ENCODE measurements around the gene ADGRD1.
"Not testable (repeated sequence)": the region's sequence is repeated elsewhere in the genome, so short reads cannot be mapped to it uniquely, and the experiment has no call there.

Gene ADGRD1

DNA sequence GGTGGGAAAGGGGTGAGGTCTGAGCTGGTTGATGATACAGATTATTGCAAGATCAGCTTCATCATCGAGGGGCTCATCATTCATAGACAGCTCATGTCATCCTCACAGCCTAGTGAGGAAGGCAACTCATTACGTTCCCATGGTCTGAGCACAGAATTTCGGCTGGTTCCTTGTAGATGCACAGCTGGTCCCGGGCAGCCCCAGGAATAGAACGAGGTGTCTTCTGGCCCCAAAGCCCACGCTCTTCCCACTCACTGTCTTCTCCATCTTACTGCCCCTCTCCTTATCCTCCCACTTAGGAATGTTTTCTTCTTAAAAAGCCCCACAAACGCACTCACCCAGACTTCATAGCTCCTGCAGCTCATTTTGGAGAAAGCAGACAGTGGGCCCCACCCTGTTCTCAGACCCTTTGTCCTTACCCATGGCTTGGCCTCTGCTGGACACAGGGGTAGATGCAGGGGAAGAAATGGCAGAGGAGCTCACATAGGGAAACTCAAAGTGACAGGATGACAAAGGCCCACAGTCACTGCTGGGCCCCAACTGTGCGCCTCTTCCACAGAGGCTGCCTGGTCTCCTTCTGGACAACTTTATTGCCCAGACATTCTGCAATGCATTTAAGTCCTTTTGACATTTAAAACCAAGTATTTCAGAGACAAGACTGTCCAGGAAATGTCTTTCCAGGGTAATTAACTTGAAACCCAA is 162.2 kb downstream of the ADGRD1 start:
- no peak for DNase-seq (ENCODE audit: low spot score in 2 of 2)
- Mint-ChIP-seq H3K4me1 (peaks cover 2% of the 10 kb centered on the region), H3K27ac (no peak overlapping the region), H3K9me3 (no peaks in the 10 kb centered on the region), H3K4me3 (no peak overlapping the region), H3K27me3 (peaks cover 11% of the 10 kb centered on the region), H3K36me3 (no peaks in the 10 kb centered on the region)
- no peak for ATAC-seq (ENCODE audit: low read depth)

DNA sequence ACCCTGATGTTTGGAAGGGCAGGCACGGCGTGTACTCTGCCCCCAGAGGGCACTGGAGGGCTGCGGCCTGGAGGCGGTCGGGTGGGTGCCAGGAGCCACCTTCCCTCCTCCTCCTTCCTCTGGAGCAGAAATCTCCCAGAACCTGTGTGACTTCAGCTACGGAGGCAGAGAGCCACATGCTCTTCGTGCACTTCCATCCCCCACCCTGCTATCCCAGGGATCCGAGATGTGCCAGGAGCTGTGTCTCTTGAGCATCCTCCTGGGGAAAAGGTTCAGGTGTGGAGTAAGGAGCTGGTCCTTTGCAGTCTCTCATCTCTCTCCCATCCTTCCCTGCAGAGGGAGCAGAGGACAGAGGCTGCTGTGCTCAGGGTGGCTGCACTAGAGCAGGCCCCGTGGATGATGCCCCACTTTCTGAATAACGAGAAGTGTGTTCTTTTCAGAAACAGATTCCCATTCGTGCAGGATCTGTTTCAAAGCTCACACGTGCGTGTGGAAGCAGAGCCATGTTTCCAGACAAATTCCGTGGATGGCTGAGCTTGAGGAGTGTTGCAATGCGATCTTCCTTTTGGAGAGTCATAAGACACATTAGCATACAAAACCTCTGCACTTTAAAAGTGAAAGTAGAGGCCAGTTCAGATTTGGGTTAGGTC is 162.9 kb downstream of the ADGRD1 start:
- Mint-ChIP-seq H3K27ac (no peak overlapping the region), H3K36me3 (no peaks in the 10 kb centered on the region), H3K4me3 (no peak overlapping the region), H3K4me1 (peaks cover 2% of the 10 kb centered on the region), H3K9me3 (no peaks in the 10 kb centered on the region), H3K27me3 (peaks cover 11% of the 10 kb centered on the region)
- no peak for ATAC-seq (ENCODE audit: low read depth)
- DNase-seq (ENCODE audit: low spot score in 2 of 2), result no peak

DNA sequence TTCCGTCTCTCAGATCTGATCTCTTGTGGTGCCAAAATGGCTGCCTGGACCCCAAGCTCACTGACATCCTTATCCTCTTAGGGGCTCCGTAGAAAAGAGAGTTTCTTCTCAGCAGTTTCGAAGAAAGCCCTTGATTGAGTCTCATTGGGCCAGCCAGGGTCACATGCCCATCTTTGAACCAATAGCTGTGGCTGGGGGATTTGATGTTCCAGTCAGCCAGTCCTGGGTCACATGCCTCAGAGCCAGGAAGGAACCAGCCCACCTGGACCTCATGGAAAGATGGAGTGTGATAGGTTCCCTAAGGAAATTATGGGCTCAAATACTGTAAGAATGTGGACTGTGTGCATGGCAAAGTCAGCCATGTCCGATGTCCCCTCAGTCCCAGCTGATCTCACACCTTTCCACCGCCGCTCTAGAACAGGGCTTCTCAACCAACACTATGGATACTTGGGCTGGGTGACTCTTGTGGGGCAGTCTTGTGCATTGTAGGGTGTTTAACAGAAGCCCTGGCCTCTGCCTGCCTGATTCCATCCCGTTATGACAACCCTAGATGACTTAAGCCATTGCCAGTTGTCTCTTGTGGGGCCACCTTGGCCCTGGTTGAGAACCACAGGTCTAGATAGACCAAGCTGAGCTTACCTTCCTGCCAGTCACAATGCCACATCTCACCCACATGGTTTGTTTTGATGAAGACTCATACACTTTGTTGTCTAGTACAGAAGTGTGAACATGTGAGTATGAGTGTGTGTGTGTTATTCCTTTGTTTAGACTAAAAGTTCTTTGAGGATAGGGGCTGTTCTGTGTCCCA is 163.9 kb downstream of the ADGRD1 start:
- ATAC-seq (ENCODE audit: low read depth), result no peak
- DNase-seq (ENCODE audit: low spot score in 2 of 2), result no peak
- Mint-ChIP-seq H3K4me1 (peaks cover 2% of the 10 kb centered on the region), H3K4me3 (no peak overlapping the region), H3K9me3 (no peaks in the 10 kb centered on the region), H3K27ac (no peak overlapping the region), H3K27me3 (peaks cover 9% of the 10 kb centered on the region), H3K36me3 (no peaks in the 10 kb centered on the region)

DNA sequence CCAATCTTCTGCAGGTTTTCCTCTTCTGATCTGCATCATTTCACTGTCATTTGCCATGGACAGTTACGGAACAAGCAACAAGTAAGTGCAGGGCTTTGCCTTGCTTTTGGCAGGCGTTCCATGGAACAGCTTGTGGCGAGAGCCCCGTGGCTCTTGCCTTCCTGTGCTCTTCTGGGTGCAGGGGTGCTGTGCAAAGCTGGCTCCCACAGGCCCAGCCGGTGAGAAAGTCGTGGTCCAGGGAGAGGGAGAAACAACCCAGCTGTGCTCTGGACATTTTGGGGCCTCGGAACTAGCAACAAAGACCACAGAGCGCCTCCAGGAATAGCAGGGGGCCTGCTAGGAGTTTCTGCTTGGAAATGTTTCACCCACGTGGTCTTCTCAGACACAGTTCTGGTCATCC is 164.7 kb downstream of the ADGRD1 start:
- Mint-ChIP-seq H3K36me3 (no peaks in the 10 kb centered on the region), H3K4me3 (no peak overlapping the region), H3K9me3 (no peaks in the 10 kb centered on the region), H3K27me3 (peaks cover 9% of the 10 kb centered on the region), H3K27ac (no peak overlapping the region), H3K4me1 (peaks cover 2% of the 10 kb centered on the region)
- DNase-seq (ENCODE audit: low spot score in 2 of 2) (no peak), ATAC-seq (ENCODE audit: low read depth) (no peak)

DNA sequence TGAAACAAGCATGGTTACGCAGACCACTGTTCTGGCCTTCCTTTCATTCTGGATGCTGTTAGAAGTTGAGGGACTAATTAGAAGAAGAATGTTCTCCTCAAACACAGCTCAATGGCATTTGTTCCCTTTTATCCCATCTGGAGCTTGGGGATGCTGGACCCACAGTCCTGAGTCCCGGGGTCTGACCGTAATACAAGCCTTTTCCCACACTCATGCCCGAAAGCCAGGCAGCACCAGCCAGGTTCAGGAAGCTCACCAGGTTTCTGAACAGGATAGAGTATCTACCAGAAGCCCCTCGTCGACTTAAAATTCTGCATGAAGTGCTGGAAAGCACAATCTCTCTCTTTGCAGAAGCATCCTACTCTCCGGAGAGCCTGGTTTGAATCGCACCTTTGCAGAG is 165.6 kb downstream of the ADGRD1 start:
- not testable (repeated sequence) for DNase-seq (ENCODE audit: low spot score in 2 of 2); H3K4me3 Mint-ChIP-seq; H3K27ac Mint-ChIP-seq; H3K4me1 Mint-ChIP-seq; H3K9me3 Mint-ChIP-seq; H3K27me3 Mint-ChIP-seq; ATAC-seq (ENCODE audit: low read depth); H3K36me3 Mint-ChIP-seq

DNA sequence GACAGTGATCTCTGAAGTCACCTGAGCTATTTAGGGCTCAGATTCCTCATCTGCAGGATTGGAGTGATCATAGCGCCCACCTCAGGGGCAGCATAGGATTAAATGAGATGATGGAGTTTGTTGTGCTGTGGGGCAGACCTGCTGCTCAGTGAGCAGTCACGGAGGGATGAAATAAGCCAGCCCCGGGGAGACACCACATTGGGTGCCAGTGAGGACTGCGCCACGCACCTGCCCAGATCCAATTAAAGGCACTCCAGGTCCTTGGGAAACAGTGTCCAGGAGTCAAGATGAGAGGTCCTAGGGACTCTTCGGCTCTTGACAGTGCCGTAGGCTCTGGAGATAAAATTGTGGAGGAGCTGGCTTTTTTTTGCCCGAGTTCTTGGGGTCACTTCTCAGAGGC is 166.2 kb downstream of the ADGRD1 start:
- DNase-seq (ENCODE audit: low spot score in 2 of 2), result no peak
- no peak for ATAC-seq (ENCODE audit: low read depth)
- H3K27ac Mint-ChIP-seq, result no peak overlapping the region
- H3K27me3 Mint-ChIP-seq, result peaks cover 7% of the 10 kb centered on the region
- no peak overlapping the region for H3K4me3 Mint-ChIP-seq
- no peaks in the 10 kb centered on the region for H3K9me3 Mint-ChIP-seq
- peaks cover 2% of the 10 kb centered on the region for H3K4me1 Mint-ChIP-seq
- H3K36me3 Mint-ChIP-seq, result no peaks in the 10 kb centered on the region

DNA sequence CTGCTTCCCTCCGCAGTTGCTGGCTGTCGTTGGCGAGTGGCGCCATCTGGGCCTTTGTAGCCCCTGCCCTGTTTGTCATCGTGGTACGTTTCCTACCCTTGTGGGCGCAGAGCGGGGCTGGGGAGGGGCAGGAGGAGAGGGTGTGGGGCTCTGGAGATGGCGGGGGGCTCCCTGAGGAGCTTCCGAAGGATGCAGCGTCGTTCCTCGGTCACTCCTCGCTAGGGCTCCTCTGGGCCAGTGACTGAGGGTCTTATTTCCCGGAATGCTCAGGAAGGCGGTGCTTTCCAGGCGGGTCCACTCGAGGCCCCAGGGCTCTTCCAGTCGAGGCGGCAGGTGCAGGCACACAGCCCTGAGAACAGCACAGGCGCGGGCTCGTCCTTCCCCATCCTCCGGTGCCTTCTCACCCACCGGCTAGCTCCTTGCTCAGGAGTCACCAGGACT is 167.1 kb downstream of the ADGRD1 start:
- Mint-ChIP-seq H3K4me3 (no peak overlapping the region), H3K27ac (no peak overlapping the region), H3K27me3 (peaks cover 4% of the 10 kb centered on the region), H3K9me3 (no peaks in the 10 kb centered on the region), H3K36me3 (no peaks in the 10 kb centered on the region), H3K4me1 (peaks cover 2% of the 10 kb centered on the region)
- DNase-seq (ENCODE audit: low spot score in 2 of 2), result no peak
- no peak for ATAC-seq (ENCODE audit: low read depth)

DNA sequence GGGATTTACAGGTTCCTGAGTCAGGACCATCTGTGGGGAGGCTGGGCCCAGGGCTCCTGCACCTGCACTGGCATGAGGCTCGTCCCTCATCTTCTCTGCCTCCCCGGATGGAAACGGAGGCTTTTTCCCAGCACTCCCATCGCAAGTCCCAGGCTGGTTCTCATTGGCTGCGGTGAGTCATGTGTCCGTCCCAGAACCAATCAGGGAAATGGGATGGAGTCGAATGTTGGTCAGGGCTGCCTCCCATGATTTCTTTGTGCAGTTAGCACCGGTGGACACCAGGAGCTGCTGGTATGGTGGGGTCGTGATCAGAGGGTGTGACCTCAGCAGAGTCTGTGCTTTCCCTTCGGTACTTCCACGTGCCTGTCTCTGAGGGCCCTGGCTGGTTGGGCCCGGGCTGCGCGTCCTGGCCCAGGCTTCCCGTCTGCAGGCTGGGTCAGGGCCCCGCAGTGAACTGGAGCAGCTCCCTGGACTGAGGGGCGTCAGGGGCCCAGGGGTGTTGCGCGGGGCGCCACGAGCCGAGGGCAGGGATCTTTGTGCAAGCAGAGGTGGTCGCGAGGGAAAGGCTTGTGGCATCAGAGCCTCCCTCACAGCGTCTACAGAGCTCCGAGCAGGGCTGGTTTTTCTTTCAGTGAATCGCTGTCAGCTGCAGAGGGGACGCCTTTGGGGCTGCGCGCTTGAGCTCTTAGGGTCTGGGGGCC is 168.1 kb downstream of the ADGRD1 start:
- H3K36me3 Mint-ChIP-seq, result no peaks in the 10 kb centered on the region
- no peaks in the 10 kb centered on the region for H3K4me1 Mint-ChIP-seq
- no peak overlapping the region for H3K27ac Mint-ChIP-seq
- no peak overlapping the region for H3K4me3 Mint-ChIP-seq
- peaks cover 4% of the 10 kb centered on the region for H3K27me3 Mint-ChIP-seq
- ATAC-seq (ENCODE audit: low read depth), result no peak
- H3K9me3 Mint-ChIP-seq, result no peaks in the 10 kb centered on the region
- DNase-seq (ENCODE audit: low spot score in 2 of 2), result no peak

DNA sequence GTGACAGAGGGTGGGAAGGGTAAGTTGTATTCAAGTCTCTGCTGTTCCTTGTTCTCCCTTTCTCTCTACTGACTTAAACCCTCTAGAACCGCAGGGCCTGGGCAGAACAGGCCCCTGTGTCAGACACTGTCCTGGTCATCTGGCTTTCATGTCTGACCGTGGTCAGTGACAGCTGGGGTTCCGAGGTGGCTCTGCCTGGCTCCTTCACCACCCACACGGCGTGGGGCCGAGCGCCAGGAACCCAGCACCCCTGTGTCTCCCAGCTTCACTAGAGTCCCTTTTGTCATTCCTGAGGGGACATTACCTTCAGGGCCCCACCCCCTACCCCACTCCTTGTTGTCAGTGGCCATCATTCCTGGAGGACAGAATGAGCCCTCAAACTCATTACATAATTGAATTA is 168.9 kb downstream of the ADGRD1 start:
- Mint-ChIP-seq H3K36me3 (no peaks in the 10 kb centered on the region), H3K4me3 (no peak overlapping the region), H3K27ac (no peak overlapping the region), H3K27me3 (peaks cover 4% of the 10 kb centered on the region), H3K9me3 (peaks cover 5% of the 10 kb centered on the region), H3K4me1 (no peaks in the 10 kb centered on the region)
- ATAC-seq (ENCODE audit: low read depth) (no peak), DNase-seq (ENCODE audit: low spot score in 2 of 2) (no peak)

DNA sequence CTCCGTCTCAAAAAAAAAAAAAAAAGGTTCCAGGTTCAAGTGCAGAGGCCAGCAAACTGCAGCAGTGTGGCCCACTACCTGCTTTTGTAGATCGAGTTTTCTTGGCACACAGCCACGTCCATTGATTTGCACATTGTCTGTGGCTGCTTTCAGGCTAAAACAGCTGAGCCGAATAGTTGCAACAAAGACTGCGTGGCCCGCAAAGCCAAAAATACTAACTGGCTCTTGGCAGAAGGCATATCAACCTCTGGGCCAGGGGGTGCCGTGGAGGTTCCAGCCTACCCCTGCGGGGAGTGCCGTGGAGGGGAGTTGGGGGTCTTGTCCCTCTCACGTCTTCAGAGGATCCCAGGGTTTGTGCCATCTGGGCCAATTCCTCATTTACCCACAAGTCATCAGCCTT is 170.1 kb downstream of the ADGRD1 start:
- Mint-ChIP-seq H3K9me3 (peaks cover 5% of the 10 kb centered on the region), H3K27me3 (peaks cover under 1% of the 10 kb centered on the region), H3K36me3 (no peaks in the 10 kb centered on the region), H3K4me3 (no peak overlapping the region), H3K27ac (no peak overlapping the region), H3K4me1 (no peaks in the 10 kb centered on the region)
- no peak for ATAC-seq (ENCODE audit: low read depth)
- no peak for DNase-seq (ENCODE audit: low spot score in 2 of 2)

DNA sequence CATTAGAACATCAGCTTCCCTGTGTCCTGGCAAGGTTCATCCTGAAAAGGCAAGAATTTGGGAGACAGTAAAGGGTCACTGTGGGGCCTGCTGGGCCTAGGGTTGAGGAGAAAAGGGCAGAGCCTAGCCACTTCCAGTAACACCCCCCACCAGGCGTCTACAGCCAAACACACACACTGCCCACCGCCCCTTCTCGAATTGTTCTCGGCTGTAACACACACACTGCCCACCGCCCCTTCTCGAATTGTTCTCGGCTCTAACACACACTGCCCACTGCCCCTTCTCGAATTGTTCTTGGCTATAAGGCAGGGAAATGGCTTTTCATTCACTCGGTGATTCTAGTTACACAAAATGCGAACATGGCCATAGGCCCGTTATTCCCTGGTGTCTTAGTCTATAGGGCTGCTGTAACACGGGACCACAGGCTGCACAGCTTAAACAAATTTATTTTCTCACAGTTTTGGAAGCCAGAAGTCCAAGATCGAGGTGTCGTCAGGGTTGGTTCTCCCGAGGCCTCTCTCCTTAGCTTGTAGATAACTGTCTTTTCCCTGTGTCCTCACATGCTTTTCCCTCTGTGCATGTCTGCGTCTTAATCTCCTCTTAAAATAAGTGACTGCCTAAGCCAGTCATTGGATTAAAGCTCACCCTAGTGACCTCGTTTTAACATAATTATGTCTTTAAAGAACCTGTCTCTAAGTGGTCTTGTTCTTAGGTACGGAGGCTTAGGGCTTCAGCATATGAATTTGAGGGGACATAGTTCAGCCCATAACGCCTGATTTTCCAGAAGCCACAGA is 171.0 kb downstream of the ADGRD1 start:
- no peak for DNase-seq (ENCODE audit: low spot score in 2 of 2)
- Mint-ChIP-seq H3K36me3 (no peaks in the 10 kb centered on the region), H3K27me3 (no peaks in the 10 kb centered on the region), H3K4me3 (no peak overlapping the region), H3K27ac (no peak overlapping the region), H3K4me1 (no peaks in the 10 kb centered on the region), H3K9me3 (peaks cover 5% of the 10 kb centered on the region)
- ATAC-seq (ENCODE audit: low read depth), result no peak

DNA sequence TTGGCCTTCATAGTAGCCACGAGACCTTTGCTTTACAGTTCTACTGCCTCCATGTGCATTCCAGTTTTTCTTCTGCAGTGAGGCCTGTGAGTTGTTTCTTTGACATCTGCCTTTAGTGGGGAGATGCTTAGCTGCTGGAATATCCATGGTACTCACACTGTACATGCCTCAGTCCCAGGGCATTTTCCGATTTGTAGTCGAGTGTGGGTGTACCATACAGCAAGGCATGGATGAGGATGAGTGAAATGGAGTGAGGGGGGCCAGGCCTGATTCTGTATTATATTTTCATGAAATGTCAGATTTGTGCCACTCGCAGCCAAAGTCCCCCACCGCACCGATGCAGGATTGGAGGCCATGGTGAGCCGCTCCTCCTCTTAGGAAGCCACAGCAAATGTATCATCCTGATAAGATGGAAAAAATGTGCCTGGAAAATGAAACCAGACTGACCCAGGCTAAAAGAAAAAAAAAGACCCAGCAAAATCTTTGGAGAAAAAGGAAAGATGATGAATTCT is 173.0 kb downstream of the ADGRD1 start:
- H3K36me3 Mint-ChIP-seq, result no peaks in the 10 kb centered on the region
- DNase-seq (ENCODE audit: low spot score in 2 of 2), result no peak

DNA sequence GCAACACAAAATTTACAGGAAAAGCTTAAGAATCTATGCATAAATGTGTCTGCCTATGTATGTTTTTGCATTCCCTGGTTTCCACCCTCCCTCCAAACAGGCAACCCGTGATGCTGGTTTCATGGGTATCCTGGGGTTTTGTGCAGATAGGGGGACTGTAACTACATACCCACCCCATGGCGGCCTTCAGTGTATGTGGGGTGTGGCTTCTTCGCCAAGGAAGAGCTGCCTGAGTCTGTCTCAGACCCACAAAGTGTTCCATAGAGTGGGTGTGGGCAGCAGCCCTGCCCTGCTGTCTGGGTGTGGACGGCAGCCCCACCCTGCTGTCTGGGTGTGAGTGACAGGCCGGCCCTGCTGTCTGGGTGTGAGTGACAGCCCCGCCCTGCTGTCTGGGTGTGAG is 174.8 kb downstream of the ADGRD1 start:
- Mint-ChIP-seq H3K27me3 (peaks cover 5% of the 10 kb centered on the region), H3K4me3 (no peak overlapping the region), H3K27ac (no peak overlapping the region), H3K9me3 (peaks cover 5% of the 10 kb centered on the region), H3K36me3 (no peaks in the 10 kb centered on the region), H3K4me1 (peaks cover 6% of the 10 kb centered on the region)
- no peak for ATAC-seq (ENCODE audit: low read depth)
- peak in 1 of 2 donors; percentile 4 for DNase-seq (ENCODE audit: low spot score in 2 of 2)

More for the DNA sequence above, 173.0 kb downstream of the ADGRD1 start:
- Mint-ChIP-seq H3K27ac (no peak overlapping the region), H3K9me3 (peaks cover 5% of the 10 kb centered on the region), H3K4me3 (no peak overlapping the region), H3K4me1 (no peaks in the 10 kb centered on the region), H3K27me3 (peaks cover under 1% of the 10 kb centered on the region)
- no peak for ATAC-seq (ENCODE audit: low read depth)

Data from memory B cell (primary cell).